Mesenchymal stem cell (in vitro differentiated cells and primary cell): Measurements from ENCODE around the gene COG8.

ENCODE experiments used
- DNase-seq: peaks from one replicate; pipeline ENCODE4 v3.0.0-alpha.2; 2013
- H2AFZ ChIP-seq: one replicate; pipeline ENCODE4 v1.6.1; 2013; ENCODE audit warnings: low read depth, mild to moderate bottlenecking, control low read depth, inconsistent platforms, low read length, moderate library complexity
- H2AK5ac ChIP-seq: 2 replicates; pipeline ENCODE4 v1.6.1; 2013; ENCODE audit warnings: low read length, moderate library complexity, mild to moderate bottlenecking, inconsistent platforms; ENCODE audit not compliant: severe bottlenecking
- H2BK120ac ChIP-seq: one replicate; pipeline ENCODE4 v1.6.1; 2013; ENCODE audit warnings: low read depth, mild to moderate bottlenecking, inconsistent platforms, low read length, moderate library complexity
- H2BK12ac ChIP-seq, 2 experiments: one replicate each; pipeline ENCODE4 v1.6.1; 2013; ENCODE audit warnings: inconsistent platforms in 2 of 2, low read length in 2 of 2, mild to moderate bottlenecking in 2 of 2, moderate library complexity in 2 of 2, control low read depth in 1 of 2
- H2BK15ac ChIP-seq: one replicate; pipeline ENCODE4 v1.6.1; 2013; ENCODE audit warnings: mild to moderate bottlenecking, low read depth, inconsistent platforms; ENCODE audit not compliant: poor library complexity, severe bottlenecking
- H2BK5ac ChIP-seq: 2 replicates; pipeline ENCODE4 v1.6.1; 2013; ENCODE audit warnings: low read depth, mild to moderate bottlenecking, low read length, control low read depth, inconsistent platforms; ENCODE audit not compliant: poor library complexity, severe bottlenecking
- H3K14ac ChIP-seq, 2 experiments: one replicate each; pipeline ENCODE4 v1.6.1; 2013; ENCODE audit warnings: inconsistent platforms in 2 of 2, low read length in 2 of 2, control low read depth in 1 of 2, mild to moderate bottlenecking in 1 of 2, moderate library complexity in 1 of 2
- H3K18ac ChIP-seq, 2 experiments: one replicate each; pipeline ENCODE4 v1.6.1; 2013; ENCODE audit warnings: inconsistent platforms in 2 of 2, low read length in 2 of 2, control low read depth in 1 of 2, low read depth in 1 of 2, mild to moderate bottlenecking in 1 of 2
- H3K23ac ChIP-seq, 2 experiments: one replicate each; pipeline ENCODE4 v1.6.1; 2013; ENCODE audit warnings: inconsistent platforms in 2 of 2, low read length in 2 of 2, mild to moderate bottlenecking in 2 of 2, moderate library complexity in 2 of 2, control low read depth in 1 of 2
- H3K27ac ChIP-seq: 2 replicates; pipeline ENCODE4 v1.5.1; 2013; ENCODE audit warnings: mild to moderate bottlenecking, moderate library complexity, low read length, control low read depth, inconsistent platforms; ENCODE audit not compliant: poor library complexity, severe bottlenecking
- H3K27me3 ChIP-seq, 2 experiments: 2 replicates each; pipeline versions ENCODE4 v1.6.1 to v1.7.0; 2013; ENCODE audit warnings: low read length in 2 of 2, mild to moderate bottlenecking in 2 of 2, moderate library complexity in 2 of 2, control low read depth in 1 of 2, inconsistent platforms in 1 of 2; ENCODE audit not compliant: control insufficient read depth in 1 of 2, insufficient read depth in 1 of 2
- H3K36me3 ChIP-seq, 2 experiments: 2 replicates each; pipeline versions ENCODE4 v1.6.1 to v1.7.0; 2013; ENCODE audit warnings: low read length in 2 of 2, control low read depth in 1 of 2, inconsistent platforms in 1 of 2, low read depth in 1 of 2, mild to moderate bottlenecking in 1 of 2; ENCODE audit not compliant: insufficient read depth in 2 of 2, control insufficient read depth in 1 of 2
- H3K4ac ChIP-seq, 2 experiments: one replicate each; pipeline ENCODE4 v1.6.1; 2013; ENCODE audit warnings: inconsistent platforms in 2 of 2, low read length in 2 of 2, mild to moderate bottlenecking in 2 of 2, moderate library complexity in 2 of 2, control low read depth in 1 of 2, low read depth in 1 of 2
- H3K4me1 ChIP-seq: 2 replicates; pipeline ENCODE4 v1.6.1; 2013; ENCODE audit warnings: low read depth, low read length, control low read depth; ENCODE audit not compliant: control insufficient read depth, insufficient read depth
- H3K4me2 ChIP-seq: 2 replicates; pipeline ENCODE4 v1.6.1; 2013; ENCODE audit warnings: low read length, mild to moderate bottlenecking, inconsistent platforms; ENCODE audit not compliant: poor library complexity, severe bottlenecking
- H3K4me3 ChIP-seq, 2 experiments: 2 replicates each; pipeline versions ENCODE4 v1.5.1 to v1.7.0; 2013; ENCODE audit warnings: low read length in 2 of 2, mild to moderate bottlenecking in 2 of 2, control low read depth in 1 of 2, low read depth in 1 of 2; ENCODE audit not compliant: insufficient read depth in 1 of 2
- H3K79me1 ChIP-seq: replicated peaks from 2 replicates; pipeline ENCODE4 v1.6.1; 2013; ENCODE audit warnings: mild to moderate bottlenecking, control low read depth, low read length, inconsistent platforms; ENCODE audit not compliant: poor library complexity, severe bottlenecking
- H3K9ac ChIP-seq: 2 replicates; pipeline ENCODE4 v1.7.0; 2013; ENCODE audit warnings: mild to moderate bottlenecking, low read length, moderate library complexity
- H3K9me3 ChIP-seq: 2 replicates; pipeline ENCODE4 v1.7.0; 2013; ENCODE audit warnings: mild to moderate bottlenecking, low read length; ENCODE audit not compliant: control insufficient read depth
- H4K8ac ChIP-seq: one replicate; pipeline ENCODE4 v1.6.1; 2013; ENCODE audit warnings: inconsistent platforms, mild to moderate bottlenecking, low read length, moderate library complexity
- H4K91ac ChIP-seq: one replicate; pipeline ENCODE4 v1.6.1; 2013; ENCODE audit warnings: mild to moderate bottlenecking, low read length, inconsistent platforms
- WGBS: methylation state at CpG from one replicate; pipeline ENCODE4 v1.1.7; 2013; ENCODE audit warnings: mixed read lengths; 5-methylcytosine and 5-hydroxymethylcytosine counted together

COG8 gene

GRCh38 chr16:69382421-69382820 lies 43.1 kb upstream of the COG8 start:
- H2AFZ ChIP-seq = no peak overlapping the region
- no peak overlapping the region for H3K4me2 ChIP-seq
- H3K4me1 ChIP-seq = no peaks in the 10 kb centered on the region
- no peak overlapping the region for H2BK15ac ChIP-seq
- no peak overlapping the region for H3K14ac ChIP-seq
- no peak overlapping the region for H4K91ac ChIP-seq
- H3K36me3 ChIP-seq = peaks cover 17 to 67% of the 10 kb centered on the region in 2 experiments
- no peak overlapping the region for H2BK120ac ChIP-seq
- H2AK5ac ChIP-seq = no peak overlapping the region
- peaks cover 12% of the 10 kb centered on the region for H3K79me1 ChIP-seq
- H3K4ac ChIP-seq = no peak overlapping the region
- no peak overlapping the region for H2BK5ac ChIP-seq
- no peak overlapping the region for H4K8ac ChIP-seq
- H3K18ac ChIP-seq = no peak overlapping the region
- no peak overlapping the region for H3K4me3 ChIP-seq
- H3K23ac ChIP-seq = no peak overlapping the region
- H2BK12ac ChIP-seq = no peak overlapping the region
- no peak overlapping the region for H3K27ac ChIP-seq
- no peak overlapping the region for H3K9ac ChIP-seq
- WGBS = 100% methylated on average over 2 of the region's 2 CpGs
- no peaks in the 10 kb centered on the region for H3K9me3 ChIP-seq
- DNase-seq = no peak
- H3K27me3 ChIP-seq = no peaks in the 10 kb centered on the region

DNA sequence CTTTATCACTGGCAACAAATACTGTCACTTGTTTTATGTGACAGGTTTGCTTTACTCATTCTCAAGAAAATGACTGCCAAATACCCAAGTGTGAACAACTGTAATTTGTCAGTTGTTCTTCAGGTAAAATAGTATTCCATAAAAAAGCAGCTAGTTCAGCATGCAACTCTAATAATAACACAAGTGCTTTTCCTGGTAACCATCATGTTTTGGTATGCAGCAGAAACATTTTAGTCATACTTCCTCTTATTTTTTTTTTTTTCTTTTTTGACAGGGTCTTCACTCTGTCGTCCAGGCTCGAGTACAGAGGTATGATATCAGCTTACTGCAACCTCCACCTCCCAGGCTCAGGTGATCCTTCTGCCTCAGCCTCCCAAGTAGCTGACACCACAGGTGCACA lies 41.9 kb upstream of the COG8 start:
- H3K9me3 ChIP-seq = no peaks in the 10 kb centered on the region
- 80% methylated on average over 2 of the region's 2 CpGs for WGBS
- H3K18ac ChIP-seq = no peak overlapping the region
- no peaks in the 10 kb centered on the region for H3K4me1 ChIP-seq
- no peak overlapping the region for H4K8ac ChIP-seq
- H2BK120ac ChIP-seq = no peak overlapping the region
- no peak overlapping the region for H2BK12ac ChIP-seq
- DNase-seq = no peak
- no peak overlapping the region for H3K4me2 ChIP-seq
- no peak overlapping the region for H2BK5ac ChIP-seq
- no peak overlapping the region for H2BK15ac ChIP-seq
- no peak overlapping the region for H2AFZ ChIP-seq
- H3K4me3 ChIP-seq = no peak overlapping the region
- no peak overlapping the region for H3K23ac ChIP-seq
- H3K14ac ChIP-seq = no peak overlapping the region
- H3K27ac ChIP-seq = no peak overlapping the region
- H3K27me3 ChIP-seq = no peaks in the 10 kb centered on the region
- peaks cover 17% of the 10 kb centered on the region for H3K79me1 ChIP-seq
- no peak overlapping the region for H3K9ac ChIP-seq
- no peak overlapping the region for H3K4ac ChIP-seq
- H2AK5ac ChIP-seq = no peak overlapping the region
- no peak overlapping the region for H4K91ac ChIP-seq
- peaks cover 17 to 68% of the 10 kb centered on the region in 2 experiments for H3K36me3 ChIP-seq

DNA sequence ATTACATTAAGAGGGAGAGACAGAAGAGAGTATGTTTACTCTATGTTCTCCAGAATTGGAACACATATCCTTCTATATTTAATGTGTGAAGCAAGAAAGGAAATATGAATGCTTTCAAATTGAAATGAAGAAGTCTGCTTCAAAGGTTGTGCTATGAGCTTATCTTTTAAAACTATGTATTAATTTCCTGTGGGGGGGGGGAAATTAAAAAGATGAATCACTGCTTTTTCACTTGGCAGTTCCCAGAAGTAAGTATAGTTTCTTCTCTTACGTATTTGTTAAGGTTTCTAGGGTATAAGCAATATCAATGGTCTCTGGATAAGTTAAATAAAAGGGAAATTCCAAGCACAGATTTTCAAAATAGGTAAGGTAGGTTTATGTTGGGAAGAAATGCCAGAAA lies 39.4 kb upstream of the COG8 start:
- no peak overlapping the region for H3K18ac ChIP-seq
- H4K91ac ChIP-seq = no peak overlapping the region
- DNase-seq = no peak
- H2BK15ac ChIP-seq = no peak overlapping the region
- H3K36me3 ChIP-seq = peaks cover 17 to 78% of the 10 kb centered on the region in 2 experiments
- H3K4me2 ChIP-seq = no peak overlapping the region
- no peak overlapping the region for H3K4ac ChIP-seq
- no peak overlapping the region for H2AK5ac ChIP-seq
- no peak overlapping the region for H2BK120ac ChIP-seq
- H3K4me3 ChIP-seq = no peak overlapping the region
- H3K14ac ChIP-seq = no peak overlapping the region
- no peak overlapping the region for H4K8ac ChIP-seq
- H2BK12ac ChIP-seq = no peak overlapping the region
- H3K4me1 ChIP-seq = no peaks in the 10 kb centered on the region
- H3K27ac ChIP-seq = no peak overlapping the region
- H3K23ac ChIP-seq = no peak overlapping the region
- H3K9me3 ChIP-seq = no peaks in the 10 kb centered on the region
- H3K27me3 ChIP-seq = no peaks in the 10 kb centered on the region
- H3K79me1 ChIP-seq = peaks cover 21% of the 10 kb centered on the region
- H3K9ac ChIP-seq = peak overlapping the region; percentile 6
- 100% methylated on average over 1 of the region's 1 CpG for WGBS
- H2BK5ac ChIP-seq = no peak overlapping the region
- no peak overlapping the region for H2AFZ ChIP-seq

DNA sequence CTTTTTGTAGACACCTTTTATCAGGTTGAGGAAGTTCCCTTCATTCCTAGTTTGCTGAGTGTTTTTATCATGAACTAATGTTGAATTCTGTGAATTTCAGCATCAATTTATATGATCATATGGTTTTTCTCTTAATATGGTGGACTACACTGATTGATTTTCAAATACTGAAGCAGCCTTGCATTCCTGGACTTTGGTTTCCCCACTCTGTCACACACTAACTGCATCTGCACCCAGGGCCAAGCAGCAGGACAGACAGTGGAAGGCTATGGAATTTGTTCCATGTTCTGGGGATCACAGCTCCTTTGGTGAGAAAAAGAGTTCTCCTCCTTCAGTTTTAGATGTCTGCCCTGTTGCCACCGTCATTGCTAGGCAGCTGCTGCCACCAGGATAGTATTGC lies 38.7 kb upstream of the COG8 start:
- H2AFZ ChIP-seq = no peak overlapping the region
- no peak overlapping the region for H3K23ac ChIP-seq
- H3K4ac ChIP-seq = no peak overlapping the region
- H3K4me3 ChIP-seq = no peak overlapping the region
- no peak overlapping the region for H3K18ac ChIP-seq
- no peak overlapping the region for H2BK120ac ChIP-seq
- no peak for DNase-seq
- peaks cover 17 to 78% of the 10 kb centered on the region in 2 experiments for H3K36me3 ChIP-seq
- no peaks in the 10 kb centered on the region for H3K9me3 ChIP-seq
- no peak overlapping the region for H4K91ac ChIP-seq
- no peak overlapping the region for H3K14ac ChIP-seq
- peaks cover 24% of the 10 kb centered on the region for H3K79me1 ChIP-seq
- H2BK12ac ChIP-seq = no peak overlapping the region
- no peaks in the 10 kb centered on the region for H3K27me3 ChIP-seq
- H3K4me1 ChIP-seq = no peaks in the 10 kb centered on the region
- H2BK15ac ChIP-seq = no peak overlapping the region
- H3K27ac ChIP-seq = no peak overlapping the region
- H2BK5ac ChIP-seq = no peak overlapping the region
- WGBS = 96% methylated on average over 1 of the region's 1 CpG
- no peak overlapping the region for H3K9ac ChIP-seq
- H3K4me2 ChIP-seq = no peak overlapping the region
- no peak overlapping the region for H4K8ac ChIP-seq
- no peak overlapping the region for H2AK5ac ChIP-seq
